Measurements from ENCODE around the gene VTA1. TPM values are rescaled to one million over a fixed set of nuclear protein-coding genes. Genes with fewer than 3 reads are reported as not detected.

VTA1 gene
- total RNA-seq, 1 experiment from 2014 or later = 67.8 TPM

DNA sequence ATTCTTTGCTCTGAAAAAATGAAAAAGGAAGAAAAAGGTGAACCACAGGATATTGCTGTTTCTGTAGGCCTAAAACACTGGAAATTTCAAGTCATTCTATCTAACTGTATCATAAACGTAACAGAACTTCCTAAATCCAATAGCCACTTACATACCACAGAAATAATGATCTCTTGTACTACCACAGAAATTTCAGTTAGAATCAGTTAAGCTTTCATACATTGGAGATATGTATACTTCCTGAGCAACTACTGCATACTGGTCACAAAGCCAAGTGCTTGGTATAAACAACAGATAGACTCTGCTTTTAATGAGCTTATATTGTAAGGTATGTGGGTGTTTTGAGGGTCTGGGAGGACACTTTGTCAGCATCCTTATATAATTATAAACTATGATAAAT, 38.6 kb downstream of the VTA1 start:
- H3K27me3 ChIP-seq (ENCODE audit: insufficient read depth, low read length) = no peaks in the 10 kb centered on the region
- intact Hi-C loops (cut with micrococcal nuclease) = no loop called here
- ChIA-PET RAD21 (ENCODE audit: low non-redundant PET in 1 of 2, low total read pairs in 2 of 2, uncharacterized antibody in 2 of 2, unreplicated experiment in 2 of 2) (no interaction called here), CTCF (no interaction called here), POLR2A (interaction anchor here (1.0 kb wide), 1 partner anchor 8 kb away, joined by 3 read pairs; no protein-coding TSS in a partner anchor)
- H3K9me3 ChIP-seq (ENCODE audit: control insufficient read depth in 1 of 2, insufficient read depth in 1 of 2, low read depth in 1 of 2, low read length in 2 of 2) = no peaks in the 10 kb centered on the region
- DNase-seq (ENCODE audit: low read depth, low spot score) (no peak), ATAC-seq (no peak)
- H3K79me2 ChIP-seq (ENCODE audit: insufficient read depth, low read length) = peaks cover 4% of the 10 kb centered on the region; the same call in 1 of the 2 replicates
- peaks cover 0 to 2% of the 10 kb centered on the region in 2 experiments; a peak in 1 of 4 replicates for H3K36me3 ChIP-seq (ENCODE audit: control insufficient read depth in 1 of 2, insufficient read depth in 2 of 2, low read length in 2 of 2)
- H3K4me1 ChIP-seq (ENCODE audit: control insufficient read depth in 1 of 2, insufficient read depth in 2 of 2, low read length in 2 of 2) = no peaks in the 10 kb centered on the region
- BruUV-seq (replicated peaks) = no TSS peak
- H3K9me2 ChIP-seq (ENCODE audit: insufficient read depth) = no peaks in the 10 kb centered on the region
- H3K9ac ChIP-seq (ENCODE audit: low read length) = no peak overlapping the region
- H3K4me2 ChIP-seq (ENCODE audit: low read length) = no peak overlapping the region
- no peak overlapping the region for H2AFZ ChIP-seq (ENCODE audit: low read depth, low read length, poor library complexity, severe bottlenecking)
- no peak overlapping the region for H3K4me3 ChIP-seq (replicated peaks in 1 of 2; ENCODE audit: low read depth in 1 of 2, low read length in 2 of 2)
- H4K20me1 ChIP-seq (ENCODE audit: insufficient read depth) = no peaks in the 10 kb centered on the region
- H3K27ac ChIP-seq (ENCODE audit: low read depth, low read length) = no peak overlapping the region
- TF ChIP-seq ZNF274 (IDR thresholded peaks at IDR 0.05; ENCODE audit: low read depth, low read length) = no peak
- no peak for TF ChIP-seq MAX (IDR thresholded peaks at IDR 0.05)
- TF ChIP-seq, protein P1, sequence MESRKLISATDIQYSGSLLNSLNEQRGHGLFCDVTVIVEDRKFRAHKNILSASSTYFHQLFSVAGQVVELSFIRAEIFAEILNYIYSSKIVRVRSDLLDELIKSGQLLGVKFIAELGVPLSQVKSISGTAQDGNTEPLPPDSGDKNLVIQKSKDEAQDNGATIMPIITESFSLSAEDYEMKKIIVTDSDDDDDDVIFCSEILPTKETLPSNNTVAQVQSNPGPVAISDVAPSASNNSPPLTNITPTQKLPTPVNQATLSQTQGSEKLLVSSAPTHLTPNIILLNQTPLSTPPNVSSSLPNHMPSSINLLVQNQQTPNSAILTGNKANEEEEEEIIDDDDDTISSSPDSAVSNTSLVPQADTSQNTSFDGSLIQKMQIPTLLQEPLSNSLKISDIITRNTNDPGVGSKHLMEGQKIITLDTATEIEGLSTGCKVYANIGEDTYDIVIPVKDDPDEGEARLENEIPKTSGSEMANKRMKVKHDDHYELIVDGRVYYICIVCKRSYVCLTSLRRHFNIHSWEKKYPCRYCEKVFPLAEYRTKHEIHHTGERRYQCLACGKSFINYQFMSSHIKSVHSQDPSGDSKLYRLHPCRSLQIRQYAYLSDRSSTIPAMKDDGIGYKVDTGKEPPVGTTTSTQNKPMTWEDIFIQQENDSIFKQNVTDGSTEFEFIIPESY (IDR thresholded peaks at IDR 0.05; ENCODE audit: extremely low read depth, insufficient replicate concordance, low read length) = no peak
- TF ChIP-seq CTCF (IDR thresholded peaks at IDR 0.05 in 2 of 3, conservative IDR thresholded peaks at IDR 0.05 in 1 of 3; ENCODE audit: borderline replicate concordance in 1 of 3, insufficient read depth in 1 of 3, low read depth in 2 of 3, low read length in 2 of 3) = no peak
- TF ChIP-seq, protein P2, sequence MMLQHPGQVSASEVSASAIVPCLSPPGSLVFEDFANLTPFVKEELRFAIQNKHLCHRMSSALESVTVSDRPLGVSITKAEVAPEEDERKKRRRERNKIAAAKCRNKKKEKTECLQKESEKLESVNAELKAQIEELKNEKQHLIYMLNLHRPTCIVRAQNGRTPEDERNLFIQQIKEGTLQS (IDR thresholded peaks at IDR 0.05) = no peak
- no peak for TF ChIP-seq SIN3A (IDR thresholded peaks at IDR 0.05; ENCODE audit: low read depth)

Data from HCT116 (cell line).